HUES6 (cell line): ENCODE data around the gene ZFP36L2.

Experiments
- H3K27ac ChIP-seq: 2 replicates; pipeline ENCODE4 v1.7.0; 2013; ENCODE audit warnings: low read depth, mild to moderate bottlenecking, low read length, inconsistent platforms
- H3K27me3 ChIP-seq: 2 replicates; pipeline ENCODE4 v1.6.1; 2013; ENCODE audit warnings: low read length; ENCODE audit not compliant: control insufficient read depth, insufficient read depth
- H3K36me3 ChIP-seq: 2 replicates; pipeline ENCODE4 v1.6.1; 2013; ENCODE audit warnings: low read length; ENCODE audit not compliant: control insufficient read depth, insufficient read depth
- H3K4me1 ChIP-seq: 2 replicates; pipeline ENCODE4 v1.6.1; 2013; ENCODE audit warnings: low read length; ENCODE audit not compliant: control insufficient read depth, insufficient read depth
- H3K4me3 ChIP-seq: 2 replicates; pipeline ENCODE4 v1.5.1; 2013; ENCODE audit warnings: low read depth, low read length
- H3K9ac ChIP-seq: one replicate; pipeline ENCODE4 v1.6.1; 2013; ENCODE audit warnings: mild to moderate bottlenecking, low read length
- H3K9me3 ChIP-seq: 2 replicates; pipeline ENCODE4 v1.6.1; 2013; ENCODE audit warnings: low read depth, low read length; ENCODE audit not compliant: control insufficient read depth, insufficient read depth

Gene ZFP36L2

GRCh38 chr2:43248621-43249020 lies 22.2 kb upstream of the ZFP36L2 start:
- H3K36me3 ChIP-seq: no peaks in the 10 kb centered on the region
- H3K27me3 ChIP-seq: no peaks in the 10 kb centered on the region
- H3K27ac ChIP-seq: no peak overlapping the region
- peaks cover 9% of the 10 kb centered on the region; the same call in 1 of the 2 replicates for H3K4me1 ChIP-seq
- no peaks in the 10 kb centered on the region for H3K9me3 ChIP-seq
- no peak overlapping the region for H3K4me3 ChIP-seq
- H3K9ac ChIP-seq: no peak overlapping the region

- H3K9me3 ChIP-seq: no peaks in the 10 kb centered on the region
- no peak overlapping the region for H3K4me3 ChIP-seq
- no peak overlapping the region for H3K9ac ChIP-seq
- no peaks in the 10 kb centered on the region for H3K36me3 ChIP-seq
- H3K27ac ChIP-seq: 0 out of 2 replicates have a peak overlapping the region, but pooled peaks have one; percentile 2
- H3K4me1 ChIP-seq: peaks cover 9% of the 10 kb centered on the region; the same call in 1 of the 2 replicates
- H3K27me3 ChIP-seq: no peaks in the 10 kb centered on the region
These were observed 20.2 kb upstream of the ZFP36L2 start for GRCh38 chr2:43246641-43247040.

GRCh38 chr2:43241558-43241957 lies 15.2 kb upstream of the ZFP36L2 start:
- H3K9me3 ChIP-seq: no peaks in the 10 kb centered on the region
- H3K27me3 ChIP-seq: no peaks in the 10 kb centered on the region
- H3K36me3 ChIP-seq: no peaks in the 10 kb centered on the region
- no peak overlapping the region for H3K4me3 ChIP-seq
- H3K27ac ChIP-seq: no peak overlapping the region
- no peak overlapping the region for H3K9ac ChIP-seq
- no peaks in the 10 kb centered on the region for H3K4me1 ChIP-seq

GRCh38 chr2:43240766-43241150 lies 14.4 kb upstream of the ZFP36L2 start:
- Histone ChIP-seq H3K9me3 (no peaks in the 10 kb centered on the region), H3K27me3 (no peaks in the 10 kb centered on the region), H3K36me3 (no peaks in the 10 kb centered on the region), H3K9ac (no peak overlapping the region), H3K4me1 (no peaks in the 10 kb centered on the region), H3K4me3 (no peak overlapping the region), H3K27ac (no peak overlapping the region)

- Histone ChIP-seq H3K4me3 (no peak overlapping the region), H3K27me3 (no peaks in the 10 kb centered on the region), H3K27ac (no peak overlapping the region), H3K9ac (no peak overlapping the region), H3K9me3 (no peaks in the 10 kb centered on the region), H3K36me3 (no peaks in the 10 kb centered on the region), H3K4me1 (no peaks in the 10 kb centered on the region)
These were observed 13.8 kb upstream of the ZFP36L2 start for GRCh38 chr2:43239981-43240765.

GRCh38 chr2:43238813-43239212 lies 12.4 kb upstream of the ZFP36L2 start:
- no peaks in the 10 kb centered on the region for H3K4me1 ChIP-seq

GRCh38 chr2:43238176-43238575 lies 11.8 kb upstream of the ZFP36L2 start:
- Histone ChIP-seq H3K4me1 (no peaks in the 10 kb centered on the region), H3K9ac (no peak overlapping the region), H3K27ac (no peak overlapping the region), H3K9me3 (no peaks in the 10 kb centered on the region), H3K36me3 (no peaks in the 10 kb centered on the region), H3K27me3 (no peaks in the 10 kb centered on the region), H3K4me3 (no peak overlapping the region)

More at GRCh38 chr2:43238813-43239212, 12.4 kb upstream of the ZFP36L2 start:
- Histone ChIP-seq H3K27ac (no peak overlapping the region), H3K9ac (no peak overlapping the region), H3K27me3 (no peaks in the 10 kb centered on the region), H3K36me3 (no peaks in the 10 kb centered on the region), H3K4me3 (no peak overlapping the region), H3K9me3 (no peaks in the 10 kb centered on the region)

- Histone ChIP-seq H3K9ac (no peak overlapping the region), H3K4me1 (peaks cover 11% of the 10 kb centered on the region; the same call in 1 of the 2 replicates), H3K27me3 (no peaks in the 10 kb centered on the region), H3K4me3 (no peak overlapping the region), H3K27ac (no peak overlapping the region), H3K36me3 (no peaks in the 10 kb centered on the region), H3K9me3 (no peaks in the 10 kb centered on the region)
These were observed 7.1 kb upstream of the ZFP36L2 start for GRCh38 chr2:43233218-43234212.

GRCh38 chr2:43230951-43231827 lies 4.8 kb upstream of the ZFP36L2 start:
- Histone ChIP-seq H3K36me3 (no peaks in the 10 kb centered on the region), H3K4me1 (peaks cover 20% of the 10 kb centered on the region; the same call in 1 of the 2 replicates), H3K9me3 (no peaks in the 10 kb centered on the region), H3K4me3 (no peak overlapping the region), H3K9ac (no peak overlapping the region), H3K27ac (no peak overlapping the region), H3K27me3 (no peaks in the 10 kb centered on the region)

GRCh38 chr2:43230351-43230885 lies 4.0 kb upstream of the ZFP36L2 start:
- no peaks in the 10 kb centered on the region for H3K27me3 ChIP-seq
- no peak overlapping the region for H3K4me3 ChIP-seq

More at GRCh38 chr2:43230351-43230885, 4.0 kb upstream of the ZFP36L2 start:
- no peak overlapping the region for H3K9ac ChIP-seq
- H3K27ac ChIP-seq: no peak overlapping the region
- no peaks in the 10 kb centered on the region for H3K9me3 ChIP-seq
- 0 out of 2 replicates have a peak, but pooled peaks cover 5% of the 10 kb centered on the region for H3K36me3 ChIP-seq
- H3K4me1 ChIP-seq: peaks cover 20% of the 10 kb centered on the region; the same call in 1 of the 2 replicates
